DOHH2 (cell line): ENCODE results near the gene ISL1.

Experiments
- H3F3A ChIP-seq: fragments of 200-600 bp; sonication (generic), shearing (Covaris generic); 2 replicates; pipeline ENCODE4 v1.6.0; 2016; ENCODE audit warnings: antibody characterized with exemption, mild to moderate bottlenecking; ENCODE audit not compliant: control insufficient read depth, insufficient read depth
- H3K27ac ChIP-seq: fragments of 200-600 bp; sonication (generic); 2 replicates; pipeline ENCODE4 v1.5.1; 2014; ENCODE audit warnings: low read depth, mild to moderate bottlenecking, low read length, moderate library complexity
- H3K27me3 ChIP-seq: fragments of 200-600 bp; sonication (generic); 2 replicates; pipeline ENCODE4 v1.6.1; 2014; ENCODE audit warnings: mild to moderate bottlenecking, low read length, mixed read lengths; ENCODE audit not compliant: control insufficient read depth
- H3K36me3 ChIP-seq: fragments of 200-600 bp; sonication (generic); 2 replicates; pipeline ENCODE4 v1.6.1; 2014; ENCODE audit warnings: mild to moderate bottlenecking, low read length, moderate library complexity, mixed read lengths; ENCODE audit not compliant: control insufficient read depth
- H3K4me1 ChIP-seq: fragments of 200-600 bp; sonication (generic); 2 replicates; pipeline ENCODE4 v1.6.1; 2014; ENCODE audit warnings: mild to moderate bottlenecking, low read length, mixed read lengths; ENCODE audit not compliant: control insufficient read depth
- H3K4me2 ChIP-seq: fragments of 200-600 bp; sonication (generic); 2 replicates; pipeline ENCODE4 v1.6.0; 2014; ENCODE audit warnings: mild to moderate bottlenecking, low read length, moderate library complexity
- H3K4me3 ChIP-seq: fragments of 200-600 bp; sonication (generic); 2 replicates; pipeline ENCODE4 v1.5.1; 2014; ENCODE audit warnings: mild to moderate bottlenecking, low read length, mixed read lengths
- H3K79me2 ChIP-seq: fragments of 200-600 bp; sonication (generic); 2 replicates; pipeline ENCODE4 v1.6.1; 2014; ENCODE audit warnings: mild to moderate bottlenecking, low read length, mixed read lengths; ENCODE audit not compliant: control insufficient read depth
- H3K9me2 ChIP-seq: fragments of 200-600 bp; sonication (generic); replicated peaks from 2 replicates; pipeline ENCODE4 v1.6.1; 2014; ENCODE audit warnings: mild to moderate bottlenecking, low read length, mixed read lengths; ENCODE audit not compliant: control insufficient read depth
- H3K9me3 ChIP-seq: fragments of 200-600 bp; sonication (generic); 2 replicates; pipeline ENCODE4 v1.6.1; 2014; ENCODE audit warnings: antibody characterized with exemption, low read length, mixed read lengths; ENCODE audit not compliant: control insufficient read depth, insufficient read depth
- H4K20me1 ChIP-seq: fragments of 200-600 bp; sonication (generic); 2 replicates; pipeline ENCODE4 v1.6.0; 2014; ENCODE audit warnings: low read depth, mild to moderate bottlenecking, antibody characterized with exemption, low read length, moderate library complexity; ENCODE audit not compliant: control insufficient read depth, insufficient read depth
- CTCF ChIP-seq: fragments of 200-600 bp; sonication (generic); IDR thresholded peaks from one replicate; pipeline ENCODE4 v1.5.1; 2014; ENCODE audit warnings: antibody characterized with exemption, mild to moderate bottlenecking, low read depth, low read length; ENCODE audit not compliant: poor library complexity, severe bottlenecking
- EZH2phosphoT487 ChIP-seq: fragments of 200-600 bp; sonication (generic); IDR thresholded peaks from 2 replicates; pipeline ENCODE4 v1.6.1; 2017; ENCODE audit warnings: borderline replicate concordance, mild to moderate bottlenecking, antibody characterized with exemption, low read length, moderate library complexity, mixed read lengths

ISL1 gene

DNA sequence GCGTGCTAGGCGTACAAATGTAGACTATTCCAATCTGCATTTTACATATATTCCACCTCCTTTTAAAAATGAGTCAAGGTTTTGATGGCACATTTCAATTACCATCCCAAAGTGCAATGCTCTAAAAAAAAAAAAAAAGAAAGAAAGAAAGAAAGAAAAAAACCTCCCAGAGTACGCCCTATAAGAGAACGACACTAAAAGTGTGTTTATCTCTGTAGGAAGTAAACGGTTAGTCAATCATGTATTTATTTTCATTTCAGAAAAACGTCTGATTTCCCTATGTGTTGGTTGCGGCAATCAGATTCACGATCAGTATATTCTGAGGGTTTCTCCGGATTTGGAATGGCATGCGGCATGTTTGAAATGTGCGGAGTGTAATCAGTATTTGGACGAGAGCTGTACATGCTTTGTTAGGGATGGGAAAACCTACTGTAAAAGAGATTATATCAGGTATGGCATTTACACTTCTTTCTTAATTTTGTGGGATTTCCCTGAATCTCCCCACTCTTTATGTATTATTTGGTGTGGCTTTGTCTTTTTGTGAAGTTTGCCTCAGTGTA, 1.1 kb downstream of the ISL1 start:
- H3F3A ChIP-seq, result no peaks in the 10 kb centered on the region
- no peak overlapping the region for H3K27ac ChIP-seq
- H3K4me2 ChIP-seq, result no peak overlapping the region
- H3K4me3 ChIP-seq, result no peak overlapping the region
- H3K36me3 ChIP-seq, result no peaks in the 10 kb centered on the region
- TF ChIP-seq CTCF, result no peak
- no peak for TF ChIP-seq EZH2phosphoT487
- peaks cover 15% of the 10 kb centered on the region for H3K27me3 ChIP-seq
- no peaks in the 10 kb centered on the region for H4K20me1 ChIP-seq
- no peaks in the 10 kb centered on the region for H3K4me1 ChIP-seq
- H3K9me2 ChIP-seq, result no peaks in the 10 kb centered on the region
- no peaks in the 10 kb centered on the region for H3K9me3 ChIP-seq
- H3K79me2 ChIP-seq, result no peaks in the 10 kb centered on the region

DNA sequence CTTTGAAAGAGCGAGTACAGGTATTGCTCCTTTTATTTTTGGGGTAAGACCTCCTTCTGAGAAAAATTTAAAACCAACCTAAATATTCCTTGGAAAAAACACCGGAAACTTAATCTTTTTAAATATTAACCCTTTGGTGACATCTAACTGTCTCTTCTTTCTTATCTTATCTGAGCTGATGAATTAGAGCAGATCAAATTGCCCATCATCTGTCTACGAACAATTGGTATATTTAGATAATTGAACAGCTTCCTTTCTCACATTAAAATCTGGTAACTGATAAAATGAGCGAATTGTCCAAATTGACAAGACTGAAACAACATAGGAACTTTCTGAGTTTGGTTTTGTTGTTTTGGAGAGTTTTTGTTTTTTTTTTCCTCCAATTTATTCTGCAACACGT, 2.0 kb downstream of the ISL1 start:
- TF ChIP-seq EZH2phosphoT487 (no peak), CTCF (no peak)
- Histone ChIP-seq H3K36me3 (no peaks in the 10 kb centered on the region), H3K4me3 (no peak overlapping the region), H3K4me2 (no peak overlapping the region), H4K20me1 (no peaks in the 10 kb centered on the region), H3K9me3 (no peaks in the 10 kb centered on the region), H3K9me2 (no peaks in the 10 kb centered on the region), H3F3A (no peaks in the 10 kb centered on the region), H3K27ac (no peak overlapping the region), H3K27me3 (peaks cover 14% of the 10 kb centered on the region), H3K79me2 (no peaks in the 10 kb centered on the region), H3K4me1 (no peaks in the 10 kb centered on the region)

GRCh38 chr5:51386916-51387883, 4.0 kb downstream of the ISL1 start:
- no peak overlapping the region for H3K4me3 ChIP-seq
- H3K27me3 ChIP-seq, result peaks cover 13% of the 10 kb centered on the region; the same call in 1 of the 2 replicates
- no peaks in the 10 kb centered on the region for H3K9me2 ChIP-seq
- H3F3A ChIP-seq, result no peaks in the 10 kb centered on the region
- no peak overlapping the region for H3K4me2 ChIP-seq
- H3K27ac ChIP-seq, result no peak overlapping the region
- H3K9me3 ChIP-seq, result no peaks in the 10 kb centered on the region
- no peaks in the 10 kb centered on the region for H4K20me1 ChIP-seq
- TF ChIP-seq CTCF, result no peak
- TF ChIP-seq EZH2phosphoT487, result no peak
- no peaks in the 10 kb centered on the region for H3K36me3 ChIP-seq
- no peaks in the 10 kb centered on the region for H3K4me1 ChIP-seq
- H3K79me2 ChIP-seq, result no peaks in the 10 kb centered on the region
